ENCODE results near the gene CLTCL1. TPM values are rescaled to one million over a fixed set of nuclear protein-coding genes. Genes with fewer than 3 reads are reported as not detected.
"Not testable (repeated sequence)": the region's sequence is repeated elsewhere in the genome, so short reads cannot be mapped to it uniquely, and the experiment has no call there.

Gene CLTCL1
- total RNA-seq, 3 donors from 2014 or later (not counting 1 experiment from before 2014, with no cell fraction given): 0.86 to 1.2 (median 1.2) TPM

GRCh38 chr22:19319281-19319680, 27.8 kb upstream of the CLTCL1 start:
- H3K27me3 ChIP-seq (ENCODE audit: control insufficient read depth, insufficient read depth, low read length): no peaks in the 10 kb centered on the region
- H3K4me1 ChIP-seq (ENCODE audit: control insufficient read depth, insufficient read depth, low read length): no peaks in the 10 kb centered on the region
- intact Hi-C loops (cut with micrococcal nuclease): no loop called here
- no peak overlapping the region for H3K27ac ChIP-seq (ENCODE audit: low read length)
- no peak for TF ChIP-seq CTCF (IDR thresholded peaks at IDR 0.05)
- Mint-ChIP-seq H3K27ac (no peak overlapping the region), H3K36me3 (peaks cover 10% of the 10 kb centered on the region), H3K4me1 (no peaks in the 10 kb centered on the region), H3K27me3 (ENCODE audit: low read depth in 2 of 2) (no peaks in the 10 kb centered on the region), H3K4me3 (no peak overlapping the region), H3K9me3 (peaks cover 4 to 13% of the 10 kb centered on the region in 2 donors)
- DNase-seq: no peak
- H3K36me3 ChIP-seq (ENCODE audit: control insufficient read depth, insufficient read depth, low read length): no peaks in the 10 kb centered on the region
- no peak overlapping the region for H3K4me3 ChIP-seq (ENCODE audit: low read length)
- peaks cover 25% of the 10 kb centered on the region for H3K9me3 ChIP-seq (ENCODE audit: control insufficient read depth, insufficient read depth, low read length)
- ATAC-seq: no peak

GRCh38 chr22:19317865-19318264, 26.3 kb upstream of the CLTCL1 start:
- H3K27ac ChIP-seq (ENCODE audit: low read length): no peak overlapping the region
- DNase-seq (no peak), ATAC-seq (no peak)
- no peaks in the 10 kb centered on the region for H3K27me3 ChIP-seq (ENCODE audit: control insufficient read depth, insufficient read depth, low read length)
- H3K4me3 ChIP-seq (ENCODE audit: low read length): no peak overlapping the region
- peaks cover 5 to 15% of the 10 kb centered on the region in 2 donors for H3K9me3 Mint-ChIP-seq
- no peaks in the 10 kb centered on the region for H3K4me1 Mint-ChIP-seq
- no peaks in the 10 kb centered on the region for H3K4me1 ChIP-seq (ENCODE audit: control insufficient read depth, insufficient read depth, low read length)
- no peak overlapping the region for H3K4me3 Mint-ChIP-seq
- H3K27ac Mint-ChIP-seq: no peak overlapping the region
- peaks cover 10% of the 10 kb centered on the region for H3K36me3 Mint-ChIP-seq
- TF ChIP-seq CTCF (IDR thresholded peaks at IDR 0.05): no peak
- intact Hi-C loops (cut with micrococcal nuclease): no loop called here
- H3K9me3 ChIP-seq (ENCODE audit: control insufficient read depth, insufficient read depth, low read length): peaks cover 25% of the 10 kb centered on the region
- no peaks in the 10 kb centered on the region for H3K36me3 ChIP-seq (ENCODE audit: control insufficient read depth, insufficient read depth, low read length)
- no peaks in the 10 kb centered on the region for H3K27me3 Mint-ChIP-seq (ENCODE audit: low read depth in 2 of 2)

DNA sequence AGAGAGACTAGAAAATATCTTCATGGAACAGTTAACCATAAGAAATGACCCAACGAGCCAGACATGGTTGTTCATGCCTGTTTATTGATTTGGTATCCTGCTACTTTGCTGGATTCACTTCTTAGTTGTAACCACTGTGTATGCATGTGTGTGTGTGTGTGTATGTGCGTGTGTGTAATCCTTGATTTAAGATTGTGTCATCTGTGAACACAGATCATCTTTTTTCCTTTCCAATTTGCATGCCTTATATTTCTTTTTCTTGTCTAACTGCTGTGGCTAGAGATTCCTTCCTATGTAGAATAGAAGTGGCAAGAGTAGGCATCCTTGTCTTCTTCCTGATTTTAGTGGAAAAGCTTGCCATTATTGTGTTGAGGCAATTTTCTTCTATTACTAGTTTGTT, 16.4 kb upstream of the CLTCL1 start:
- Mint-ChIP-seq H3K4me1 (no peaks in the 10 kb centered on the region), H3K27me3 (ENCODE audit: low read depth in 2 of 2) (no peaks in the 10 kb centered on the region), H3K36me3 (no peaks in the 10 kb centered on the region), H3K9me3 (no peaks in the 10 kb centered on the region), H3K4me3 (no peak overlapping the region), H3K27ac (no peak overlapping the region)
- DNase-seq (no peak), ATAC-seq (no peak)
- Histone ChIP-seq H3K36me3 (ENCODE audit: control insufficient read depth, insufficient read depth, low read length) (no peaks in the 10 kb centered on the region), H3K4me1 (ENCODE audit: control insufficient read depth, insufficient read depth, low read length) (no peaks in the 10 kb centered on the region), H3K27me3 (ENCODE audit: control insufficient read depth, insufficient read depth, low read length) (no peaks in the 10 kb centered on the region), H3K9me3 (ENCODE audit: control insufficient read depth, insufficient read depth, low read length) (no peaks in the 10 kb centered on the region), H3K27ac (ENCODE audit: low read length) (no peak overlapping the region), H3K4me3 (ENCODE audit: low read length) (no peak overlapping the region)
- no peak for TF ChIP-seq CTCF (IDR thresholded peaks at IDR 0.05)
- WGBS (ENCODE audit: insufficient coverage): 88% methylated on average over 2 of the region's 2 CpGs
- intact Hi-C loops (cut with micrococcal nuclease): no loop called here

- intact Hi-C loops (cut with micrococcal nuclease); H3K4me3 Mint-ChIP-seq; H3K36me3 Mint-ChIP-seq; H3K4me1 ChIP-seq (ENCODE audit: control insufficient read depth, insufficient read depth, low read length); H3K9me3 ChIP-seq (ENCODE audit: control insufficient read depth, insufficient read depth, low read length); H3K4me3 ChIP-seq (ENCODE audit: low read length); H3K9me3 Mint-ChIP-seq; H3K4me1 Mint-ChIP-seq; DNase-seq; H3K36me3 ChIP-seq (ENCODE audit: control insufficient read depth, insufficient read depth, low read length); H3K27ac ChIP-seq (ENCODE audit: low read length); H3K27ac Mint-ChIP-seq; ATAC-seq; H3K27me3 Mint-ChIP-seq (ENCODE audit: low read depth in 2 of 2); H3K27me3 ChIP-seq (ENCODE audit: control insufficient read depth, insufficient read depth, low read length): not testable (repeated sequence)
- WGBS (ENCODE audit: insufficient coverage): 91% methylated on average over 6 of the region's 6 CpGs
These were observed 15.0 kb upstream of the CLTCL1 start for GRCh38 chr22:19306535-19306934.

All from natural killer cell (primary cell).